IPS-18c (cell line): ENCODE measurements around the gene KIAA1549.

ENCODE experiments used
- H3K4me3 ChIP-seq: 2 replicates; pipeline ENCODE4 v1.7.0; 2013; ENCODE audit warnings: low read depth, mild to moderate bottlenecking, low read length, moderate library complexity; ENCODE audit not compliant: insufficient read depth
- H3K9me3 ChIP-seq: one replicate; pipeline ENCODE4 v1.6.1; 2013; ENCODE audit warnings: mild to moderate bottlenecking, low read length, moderate library complexity; ENCODE audit not compliant: control insufficient read depth, insufficient read depth

KIAA1549 gene

GRCh38 chr7:138881579-138882188, 99.5 kb downstream of the KIAA1549 start:
- Histone ChIP-seq H3K9me3 (peaks cover 2% of the 10 kb centered on the region), H3K4me3 (no peak overlapping the region)

- Histone ChIP-seq H3K4me3 (no peak overlapping the region), H3K9me3 (peaks cover 2% of the 10 kb centered on the region)
These were observed 100.2 kb downstream of the KIAA1549 start for GRCh38 chr7:138880881-138881578.

GRCh38 chr7:138879356-138879755, 101.8 kb downstream of the KIAA1549 start:
- Histone ChIP-seq H3K9me3 (peaks cover 2% of the 10 kb centered on the region), H3K4me3 (no peak overlapping the region)

- H3K4me3 ChIP-seq, result no peak overlapping the region
These were observed 102.3 kb downstream of the KIAA1549 start for GRCh38 chr7:138878856-138879255.

GRCh38 chr7:138878051-138878450, 103.1 kb downstream of the KIAA1549 start:
- no peak overlapping the region for H3K4me3 ChIP-seq

More at GRCh38 chr7:138878856-138879255, 102.3 kb downstream of the KIAA1549 start:
- H3K9me3 ChIP-seq, result peaks cover 2% of the 10 kb centered on the region

GRCh38 chr7:138876326-138876725, 104.9 kb downstream of the KIAA1549 start:
- H3K4me3 ChIP-seq, result no peak overlapping the region
- H3K9me3 ChIP-seq, result peaks cover 2% of the 10 kb centered on the region

More at GRCh38 chr7:138878051-138878450, 103.1 kb downstream of the KIAA1549 start:
- H3K9me3 ChIP-seq, result peaks cover 2% of the 10 kb centered on the region

GRCh38 chr7:138875794-138876193, 105.4 kb downstream of the KIAA1549 start:
- Histone ChIP-seq H3K9me3 (no peaks in the 10 kb centered on the region), H3K4me3 (no peak overlapping the region)

- Histone ChIP-seq H3K9me3 (no peaks in the 10 kb centered on the region), H3K4me3 (no peak overlapping the region)
These were observed 107.8 kb downstream of the KIAA1549 start for GRCh38 chr7:138873220-138873892.

- Histone ChIP-seq H3K9me3 (no peaks in the 10 kb centered on the region), H3K4me3 (no peak overlapping the region)
These were observed 108.6 kb downstream of the KIAA1549 start for GRCh38 chr7:138872576-138872975.

- Histone ChIP-seq H3K4me3 (no peak overlapping the region), H3K9me3 (no peaks in the 10 kb centered on the region)
These were observed 109.4 kb downstream of the KIAA1549 start for GRCh38 chr7:138871814-138872090.

GRCh38 chr7:138871065-138871813, 110.0 kb downstream of the KIAA1549 start:
- Histone ChIP-seq H3K4me3 (no peak overlapping the region), H3K9me3 (no peaks in the 10 kb centered on the region)

GRCh38 chr7:138869353-138869752, 111.8 kb downstream of the KIAA1549 start:
- no peak overlapping the region for H3K4me3 ChIP-seq
- no peaks in the 10 kb centered on the region for H3K9me3 ChIP-seq

GRCh38 chr7:138868711-138869110, 112.5 kb downstream of the KIAA1549 start:
- no peaks in the 10 kb centered on the region for H3K9me3 ChIP-seq
- no peak overlapping the region for H3K4me3 ChIP-seq

- Histone ChIP-seq H3K4me3 (no peak overlapping the region), H3K9me3 (no peaks in the 10 kb centered on the region)
These were observed 113.4 kb downstream of the KIAA1549 start for GRCh38 chr7:138867744-138868143.

GRCh38 chr7:138866353-138866752, 114.8 kb downstream of the KIAA1549 start:
- no peaks in the 10 kb centered on the region for H3K9me3 ChIP-seq
- H3K4me3 ChIP-seq, result no peak overlapping the region

- Histone ChIP-seq H3K4me3 (no peak overlapping the region), H3K9me3 (no peaks in the 10 kb centered on the region)
These were observed 115.3 kb downstream of the KIAA1549 start for GRCh38 chr7:138865843-138866242.

GRCh38 chr7:138864667-138865066, 116.5 kb downstream of the KIAA1549 start:
- Histone ChIP-seq H3K9me3 (no peaks in the 10 kb centered on the region), H3K4me3 (no peak overlapping the region)

- Histone ChIP-seq H3K9me3 (no peaks in the 10 kb centered on the region), H3K4me3 (no peak overlapping the region)
These were observed 117.3 kb downstream of the KIAA1549 start for GRCh38 chr7:138863931-138864330.
